Measurements from ENCODE around the gene ODAD3. TPM values are rescaled to one million over a fixed set of nuclear protein-coding genes. Genes with fewer than 3 reads are reported as not detected.
A peak's percentile ranks its signal among the peaks of the same experiment; 100 is the strongest.
"Not testable (repeated sequence)": the region's sequence is repeated elsewhere in the genome, so short reads cannot be mapped to it uniquely, and the experiment has no call there.

ODAD3 gene
- total RNA-seq, 2 experiments from 2014 or later = 0.15 to 0.19 TPM

GRCh38 chr19:11446652-11447301, 11.9 kb upstream of the ODAD3 start:
- CTCF ChIA-PET = interaction anchor here (0.7 to 1.0 kb wide), 3 partner anchors 138 to 205 kb away, joined by 3 read pairs; no protein-coding TSS in a partner anchor
- H3K27ac Mint-ChIP-seq = no peak overlapping the region
- H3K9me3 Mint-ChIP-seq = no peaks in the 10 kb centered on the region
- no peaks in the 10 kb centered on the region for H3K4me1 Mint-ChIP-seq (ENCODE audit: low read depth)
- peaks cover 25% of the 10 kb centered on the region for H3K36me3 Mint-ChIP-seq (ENCODE audit: low read depth)
- DNase-seq = peak; percentile 53
- no peak overlapping the region for H3K4me3 Mint-ChIP-seq
- H3K27me3 Mint-ChIP-seq (ENCODE audit: low read depth) = no peaks in the 10 kb centered on the region
- intact Hi-C loops (cut with micrococcal nuclease) = no loop called here

GRCh38 chr19:11446271-11446651, 11.3 kb upstream of the ODAD3 start:
- no peak overlapping the region for H3K4me3 Mint-ChIP-seq
- no peaks in the 10 kb centered on the region for H3K9me3 Mint-ChIP-seq
- H3K4me1 Mint-ChIP-seq (ENCODE audit: low read depth) = no peaks in the 10 kb centered on the region
- peaks cover 29% of the 10 kb centered on the region for H3K36me3 Mint-ChIP-seq (ENCODE audit: low read depth)
- no peaks in the 10 kb centered on the region for H3K27me3 Mint-ChIP-seq (ENCODE audit: low read depth)
- no peak for DNase-seq
- H3K27ac Mint-ChIP-seq = no peak overlapping the region
- CTCF ChIA-PET = interaction anchor here (0.8 kb wide), 1 partner anchor 204 kb away, joined by 3 read pairs; no protein-coding TSS in a partner anchor
- intact Hi-C loops (cut with micrococcal nuclease) = no loop called here

DNA sequence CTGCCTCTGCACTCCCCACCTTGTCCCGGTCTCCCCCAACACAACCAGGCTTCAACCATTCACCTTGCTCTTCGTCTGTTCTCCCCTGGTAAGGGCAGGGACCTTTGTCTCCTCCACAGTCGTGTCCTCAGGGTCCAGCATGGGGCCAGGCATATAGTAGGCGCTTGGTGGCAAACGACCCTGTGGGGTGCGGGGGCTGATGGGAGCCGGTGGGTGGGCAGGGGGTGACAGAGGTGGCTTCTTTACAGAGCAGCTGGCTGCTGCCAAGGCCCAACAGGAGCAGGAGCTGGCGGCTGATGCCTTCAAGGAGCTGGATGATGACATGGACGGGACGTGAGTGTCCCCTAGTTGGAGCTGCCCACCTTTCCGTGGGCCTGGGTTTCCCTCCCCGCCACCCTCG, 10.2 kb upstream of the ODAD3 start:
- H3K27ac Mint-ChIP-seq = no peak overlapping the region
- H3K4me3 Mint-ChIP-seq = no peak overlapping the region
- H3K9me3 Mint-ChIP-seq = no peaks in the 10 kb centered on the region
- H3K4me1 Mint-ChIP-seq (ENCODE audit: low read depth) = peaks cover 5% of the 10 kb centered on the region
- intact Hi-C loops (cut with micrococcal nuclease) = no loop called here
- peaks cover 35% of the 10 kb centered on the region for H3K36me3 Mint-ChIP-seq (ENCODE audit: low read depth)
- CTCF ChIA-PET = interaction anchor here (0.7 kb wide), 2 partner anchors 68 to 124 kb away, joined by 3 read pairs; no protein-coding TSS in a partner anchor
- DNase-seq = no peak
- no peaks in the 10 kb centered on the region for H3K27me3 Mint-ChIP-seq (ENCODE audit: low read depth)

DNA sequence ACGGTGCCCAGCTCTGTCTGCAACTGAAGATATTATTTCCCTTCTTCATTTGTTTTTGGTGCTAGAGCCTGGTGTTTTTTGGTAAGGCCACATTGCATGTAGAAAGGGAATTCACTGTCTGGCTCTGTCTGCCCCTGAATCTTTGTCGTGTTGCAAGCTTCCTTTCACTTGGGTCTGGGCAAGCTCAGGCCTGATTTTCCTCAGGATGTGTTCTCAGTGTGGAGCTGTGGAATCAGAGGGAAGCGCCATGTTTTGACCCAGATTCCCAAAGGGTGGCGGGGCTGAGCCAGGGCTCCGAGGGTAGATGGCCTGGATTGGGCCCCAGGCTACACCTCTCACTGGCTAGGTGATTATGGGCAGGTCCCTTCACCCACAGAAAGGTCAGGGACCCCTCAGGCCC, 9.1 kb upstream of the ODAD3 start:
- H3K4me3 Mint-ChIP-seq = no peak overlapping the region
- peaks cover 32% of the 10 kb centered on the region for H3K36me3 Mint-ChIP-seq (ENCODE audit: low read depth)
- no peaks in the 10 kb centered on the region for H3K9me3 Mint-ChIP-seq
- no peak overlapping the region for H3K27ac Mint-ChIP-seq
- no peaks in the 10 kb centered on the region for H3K27me3 Mint-ChIP-seq (ENCODE audit: low read depth)
- DNase-seq = no peak
- CTCF ChIA-PET = interaction anchor here (0.6 to 1.4 kb wide), 4 partner anchors 9 to 236 kb away, joined by 3 to 6 read pairs (median 4); partner anchors contain the start of genes ODAD3 and PRKCSH
- H3K4me1 Mint-ChIP-seq (ENCODE audit: low read depth) = peaks cover 5% of the 10 kb centered on the region
- intact Hi-C loops (cut with micrococcal nuclease) = no loop called here

- Mint-ChIP-seq H3K4me3 (peak overlapping the region; percentile 39), H3K36me3 (ENCODE audit: low read depth) (peaks cover 42% of the 10 kb centered on the region), H3K9me3 (no peaks in the 10 kb centered on the region), H3K27me3 (ENCODE audit: low read depth) (no peaks in the 10 kb centered on the region), H3K27ac (no peak overlapping the region), H3K4me1 (ENCODE audit: low read depth) (peaks cover 27% of the 10 kb centered on the region)
- intact Hi-C loops (cut with micrococcal nuclease) = no loop called here
- DNase-seq = no peak
- CTCF ChIA-PET = no interaction called here
Measured at GRCh38 chr19:11437955-11438354, 3.0 kb upstream of the ODAD3 start.

- H3K27ac Mint-ChIP-seq = peak overlapping the region; percentile 93
- peak overlapping the region; percentile 100 for H3K4me3 Mint-ChIP-seq
- H3K36me3 Mint-ChIP-seq (ENCODE audit: low read depth) = peaks cover 29% of the 10 kb centered on the region
- intact Hi-C loops (cut with micrococcal nuclease) = loop anchor here (1.0 kb wide), 8 partner anchors 46 to 347 kb away; partner anchors contain the start of genes CCDC159, ECSIT, LDLR and SPC24
- H3K4me1 Mint-ChIP-seq (ENCODE audit: low read depth) = peaks cover 24% of the 10 kb centered on the region
- CTCF ChIA-PET = interaction anchor here (0.6 to 1.4 kb wide), 6 partner anchors 8 to 60 kb away, joined by 3 to 6 read pairs (median 4); no protein-coding TSS in a partner anchor
- DNase-seq = peak; percentile 18
- no peaks in the 10 kb centered on the region for H3K9me3 Mint-ChIP-seq
- H3K27me3 Mint-ChIP-seq (ENCODE audit: low read depth) = no peaks in the 10 kb centered on the region
Measured at GRCh38 chr19:11435833-11436313, 952 bp upstream of the ODAD3 start.

GRCh38 chr19:11434703-11435056, 241 bp downstream of the ODAD3 start:
- peaks cover 22% of the 10 kb centered on the region for H3K4me1 Mint-ChIP-seq (ENCODE audit: low read depth)
- intact Hi-C loops (cut with micrococcal nuclease) = loop anchor here (1.0 kb wide), 8 partner anchors 48 to 345 kb away; partner anchors contain the start of genes CCDC159, ECSIT, LDLR and SPC24
- H3K27ac Mint-ChIP-seq = peak overlapping the region; percentile 93
- H3K36me3 Mint-ChIP-seq (ENCODE audit: low read depth) = peaks cover 25% of the 10 kb centered on the region
- no peaks in the 10 kb centered on the region for H3K27me3 Mint-ChIP-seq (ENCODE audit: low read depth)
- CTCF ChIA-PET = interaction anchor here (1.0 to 1.4 kb wide), 4 partner anchors 9 to 58 kb away, joined by 3 to 6 read pairs (median 4); no protein-coding TSS in a partner anchor
- peak overlapping the region; percentile 100 for H3K4me3 Mint-ChIP-seq
- no peaks in the 10 kb centered on the region for H3K9me3 Mint-ChIP-seq
- DNase-seq = no peak

DNA sequence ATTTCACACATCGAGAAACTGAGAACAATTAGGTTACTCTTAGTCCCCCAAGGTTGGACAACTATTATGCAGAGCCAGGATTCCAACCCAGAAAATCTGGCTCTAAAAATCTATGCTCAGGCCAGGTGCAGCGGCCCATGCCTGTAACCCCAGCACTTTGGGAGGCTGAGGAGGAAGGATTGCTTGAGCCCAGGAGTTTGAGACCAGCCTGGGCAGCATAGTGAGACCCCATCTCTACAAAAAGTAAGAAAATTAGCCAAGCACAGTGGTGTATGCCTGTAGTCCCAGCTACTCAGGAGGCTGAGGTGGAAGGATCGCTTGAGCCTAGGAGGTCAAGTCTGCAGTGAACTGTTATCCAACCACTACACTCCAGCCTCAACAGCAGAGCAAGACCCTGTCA, 1.4 kb downstream of the ODAD3 start:
- H3K4me3 Mint-ChIP-seq; H3K9me3 Mint-ChIP-seq; intact Hi-C loops (cut with micrococcal nuclease); DNase-seq; CTCF ChIA-PET; H3K27me3 Mint-ChIP-seq (ENCODE audit: low read depth); H3K27ac Mint-ChIP-seq: not testable (repeated sequence)
- H3K4me1 Mint-ChIP-seq (ENCODE audit: low read depth) = peaks cover 22% of the 10 kb centered on the region
- H3K36me3 Mint-ChIP-seq (ENCODE audit: low read depth) = peaks cover 20% of the 10 kb centered on the region

DNA sequence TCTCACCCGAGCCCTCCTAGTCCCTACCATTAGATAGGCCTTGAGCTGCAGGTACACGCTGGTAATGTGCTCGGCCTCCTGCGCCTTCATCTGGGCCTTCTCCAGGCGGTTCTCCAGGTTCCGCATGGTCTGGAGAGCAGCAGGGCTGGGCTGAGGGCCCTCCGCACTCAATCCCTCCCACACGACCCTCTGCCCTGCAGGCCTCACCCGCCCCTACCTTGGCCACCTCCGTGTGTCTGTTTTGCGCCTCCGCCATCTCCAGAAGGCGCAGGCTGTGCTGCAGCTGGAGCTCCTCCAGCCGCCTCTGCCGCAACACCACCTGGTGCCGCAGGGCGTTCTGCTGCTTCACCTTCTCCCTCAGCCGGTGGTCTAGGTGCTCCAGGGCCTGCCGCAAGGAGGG, 8.3 kb downstream of the ODAD3 start:
- intact Hi-C loops (cut with micrococcal nuclease) = no loop called here
- Mint-ChIP-seq H3K27me3 (ENCODE audit: low read depth) (peaks cover 23% of the 10 kb centered on the region), H3K27ac (no peak overlapping the region), H3K9me3 (no peaks in the 10 kb centered on the region), H3K4me1 (ENCODE audit: low read depth) (peaks cover 20% of the 10 kb centered on the region), H3K36me3 (ENCODE audit: low read depth) (no peaks in the 10 kb centered on the region), H3K4me3 (no peak overlapping the region)
- CTCF ChIA-PET = no interaction called here
- DNase-seq = no peak

DNA sequence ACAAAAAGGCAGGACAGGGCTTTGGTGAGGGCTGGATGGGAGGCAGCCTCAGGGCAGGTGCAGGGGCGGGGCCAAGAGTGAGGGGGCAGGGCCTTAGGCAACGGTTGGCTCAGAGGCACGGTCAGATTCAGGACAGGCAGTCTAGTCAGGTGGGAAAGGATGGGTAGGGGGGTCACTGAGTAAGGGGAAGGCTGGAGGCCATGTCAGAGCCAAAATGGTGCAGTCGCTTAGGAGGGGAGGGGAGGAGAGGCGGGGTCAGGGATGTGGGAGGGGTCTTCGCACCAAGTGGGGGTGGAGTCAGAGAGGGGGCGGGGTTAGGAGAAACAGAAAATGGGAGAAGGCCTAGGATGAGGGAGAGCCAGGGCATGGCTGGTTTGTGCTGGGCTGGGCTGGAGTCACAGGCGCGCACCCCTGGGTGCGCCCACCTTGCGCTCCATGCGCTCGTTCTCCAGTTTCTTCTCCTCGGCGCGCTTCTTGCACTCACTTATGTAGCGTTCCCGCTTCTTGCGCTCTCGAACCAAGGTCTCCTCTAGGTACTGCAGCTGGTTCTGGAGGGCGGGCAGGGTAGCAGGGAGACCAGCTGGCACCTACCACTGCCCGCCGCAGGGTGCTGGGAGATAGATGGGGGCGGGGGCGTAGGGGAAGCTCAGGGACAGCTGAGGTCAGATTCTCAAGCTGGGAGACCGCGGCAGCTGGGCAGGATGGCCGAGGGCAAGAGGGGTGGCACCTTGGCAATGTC, 9.0 kb downstream of the ODAD3 start:
- Mint-ChIP-seq H3K9me3 (no peaks in the 10 kb centered on the region), H3K36me3 (ENCODE audit: low read depth) (no peaks in the 10 kb centered on the region), H3K4me3 (no peak overlapping the region), H3K27me3 (ENCODE audit: low read depth) (peaks cover 31% of the 10 kb centered on the region), H3K27ac (no peak overlapping the region), H3K4me1 (ENCODE audit: low read depth) (peaks cover 28% of the 10 kb centered on the region)
- CTCF ChIA-PET = no interaction called here
- intact Hi-C loops (cut with micrococcal nuclease) = no loop called here
- no peak for DNase-seq

DNA sequence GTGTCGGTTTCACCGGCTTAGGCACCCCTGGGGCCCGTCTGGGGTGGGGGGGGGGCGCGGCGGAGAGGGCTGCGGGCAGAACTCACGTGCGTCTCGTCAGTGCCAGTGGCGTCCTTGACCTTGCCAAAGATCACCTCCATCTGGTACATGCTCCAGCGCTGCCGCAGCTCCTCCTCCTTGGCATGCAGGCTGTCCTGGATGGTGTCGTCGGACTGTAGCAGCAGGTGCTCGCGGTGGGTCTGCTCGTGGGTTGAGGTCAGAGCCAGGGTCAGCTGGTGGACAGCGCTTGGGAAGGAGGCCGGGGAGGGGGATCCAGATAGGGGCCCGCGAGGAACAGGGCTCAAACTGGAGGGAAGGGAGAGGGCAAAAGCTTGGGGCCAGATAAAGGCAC, 11.1 kb downstream of the ODAD3 start:
- no peaks in the 10 kb centered on the region for H3K36me3 Mint-ChIP-seq (ENCODE audit: low read depth)
- DNase-seq = no peak
- peaks cover 37% of the 10 kb centered on the region for H3K4me1 Mint-ChIP-seq (ENCODE audit: low read depth)
- CTCF ChIA-PET = interaction anchor here (1.8 kb wide), 1 partner anchor 43 kb away, joined by 5 read pairs; no protein-coding TSS in a partner anchor
- no peak overlapping the region for H3K27ac Mint-ChIP-seq
- intact Hi-C loops (cut with micrococcal nuclease) = loop anchor here (2.0 kb wide), 1 partner anchor 59 kb away; no protein-coding TSS in a partner anchor
- H3K27me3 Mint-ChIP-seq (ENCODE audit: low read depth) = peaks cover 48% of the 10 kb centered on the region
- H3K4me3 Mint-ChIP-seq = no peak overlapping the region
- H3K9me3 Mint-ChIP-seq = no peaks in the 10 kb centered on the region

GRCh38 chr19:11423164-11423790, 11.6 kb downstream of the ODAD3 start:
- Mint-ChIP-seq H3K36me3 (ENCODE audit: low read depth) (no peaks in the 10 kb centered on the region), H3K9me3 (no peaks in the 10 kb centered on the region), H3K4me1 (ENCODE audit: low read depth) (peaks cover 41% of the 10 kb centered on the region), H3K4me3 (peak overlapping the region; percentile 65), H3K27me3 (ENCODE audit: low read depth) (peaks cover 53% of the 10 kb centered on the region), H3K27ac (no peak overlapping the region)
- CTCF ChIA-PET = interaction anchor here (1.2 to 1.8 kb wide), 3 partner anchors 12 to 84 kb away, joined by 3 to 6 read pairs (median 5); partner anchors contain the start of genes ODAD3, PRKCSH and RAB3D
- no peak for DNase-seq
- intact Hi-C loops (cut with micrococcal nuclease) = loop anchor here (2.0 kb wide), 1 partner anchor 60 kb away; no protein-coding TSS in a partner anchor
